H1 (cell line): ENCODE results near the gene EML4. TPM values are rescaled to one million over a fixed set of nuclear protein-coding genes. Genes with fewer than 3 reads are reported as not detected.

Experiments used
- CTCF ChIA-PET: fragments of 300-600 bp; sonication (Branson Sonifier 250); formaldehyde crosslinking; loops from one replicate; lab custom pipeline; 2021; ENCODE audit not compliant: partially characterized antibody; lab: Charles Lee
- POLR2A ChIA-PET: fragments of 300-600 bp; sonication (Branson Sonifier 250); formaldehyde crosslinking; loops from one replicate; lab custom pipeline; 2021; ENCODE audit warnings: inconsistent platforms; ENCODE audit not compliant: partially characterized antibody; lab: Charles Lee
- DNase-seq, 2 experiments: peaks; one replicate each; pipeline versions ENCODE4 v3.0.0 to v3.0.0-alpha.2; 2010 to 2022; ENCODE audit warnings: low spot score in 2 of 2, low read depth in 1 of 2, mixed read lengths in 1 of 2
- FAIRE-seq: peaks from 2 replicates; lab custom pipeline; 2011; peaks lifted over from hg19 to GRCh38; lab: Jason Lieb, UNC
- H2AFZ ChIP-seq: 2 replicates; pipeline ENCODE4 v1.8.1; 2012; ENCODE audit warnings: low read length, inconsistent platforms
- H2AK5ac ChIP-seq: 2 replicates; pipeline ENCODE4 v1.6.1; 2013; ENCODE audit warnings: low read depth, low read length
- H2BK120ac ChIP-seq: replicated peaks from 2 replicates; pipeline ENCODE3; 2013; ENCODE audit warnings: low read depth, low read length, inconsistent platforms
- H2BK12ac ChIP-seq: 2 replicates; pipeline ENCODE4 v1.6.1; 2013; ENCODE audit warnings: low read depth, low read length
- H2BK15ac ChIP-seq: 2 replicates; pipeline ENCODE4 v1.6.1; 2013; ENCODE audit warnings: low read length
- H2BK20ac ChIP-seq: 2 replicates; pipeline ENCODE4 v1.6.1; 2013; ENCODE audit warnings: low read length
- H2BK5ac ChIP-seq: 2 replicates; pipeline ENCODE4 v1.6.1; 2013; ENCODE audit warnings: low read depth, low read length
- H3K14ac ChIP-seq: 2 replicates; pipeline ENCODE4 v1.6.1; 2013; ENCODE audit warnings: inconsistent platforms; ENCODE audit not compliant: insufficient read length
- H3K18ac ChIP-seq: 2 replicates; pipeline ENCODE4 v1.6.1; 2013; ENCODE audit warnings: low read length; ENCODE audit errors: extremely low read depth
- H3K23ac ChIP-seq: 2 replicates; pipeline ENCODE4 v1.6.1; 2013; ENCODE audit warnings: inconsistent platforms; ENCODE audit not compliant: insufficient read length
- H3K23me2 ChIP-seq: 2 replicates; pipeline ENCODE4 v1.6.1; 2013; ENCODE audit warnings: low read depth, low read length
- H3K27ac ChIP-seq: 2 replicates; pipeline ENCODE4 v1.6.1; 2011; ENCODE audit warnings: low read depth, low read length, inconsistent platforms
- H3K27me3 ChIP-seq, 4 experiments: replicated peaks in 1 of 4; 1 replicate in 1 of 4; 2 replicates in 3 of 4; pipeline versions ENCODE4 v1.6.1 to v1.8.1; 2011 to 2013; ENCODE audit warnings: low read length in 3 of 4, mild to moderate bottlenecking in 3 of 4, inconsistent platforms in 2 of 4, mixed read lengths in 2 of 4, moderate library complexity in 1 of 4; ENCODE audit not compliant: control insufficient read depth in 3 of 4, insufficient read depth in 3 of 4; ENCODE audit errors: extremely low read depth in 1 of 4
- H3K36me3 ChIP-seq, 4 experiments: 2 replicates each; pipeline versions ENCODE4 v1.6.1 to v1.8.1; 2011 to 2013; ENCODE audit warnings: mild to moderate bottlenecking in 4 of 4, low read length in 3 of 4, moderate library complexity in 2 of 4, control low read depth in 1 of 4, inconsistent platforms in 1 of 4; ENCODE audit not compliant: insufficient read depth in 4 of 4, control insufficient read depth in 2 of 4
- H3K4ac ChIP-seq: replicated peaks from 2 replicates; pipeline ENCODE3; 2013; ENCODE audit warnings: low read length, low read depth, mixed read lengths, inconsistent platforms; ENCODE audit not compliant: insufficient read length
- H3K4me1 ChIP-seq, 4 experiments: replicated peaks in 1 of 4; 1 replicate in 1 of 4; 2 replicates in 3 of 4; pipeline versions ENCODE4 v1.6.1 to v1.8.1; 2011 to 2013; ENCODE audit warnings: low read length in 3 of 4, inconsistent platforms in 2 of 4, mixed read lengths in 1 of 4; ENCODE audit not compliant: insufficient read depth in 4 of 4, control insufficient read depth in 3 of 4
- H3K4me2 ChIP-seq, 2 experiments: 2 replicates each; pipeline versions ENCODE4 v1.6.1 to v1.8.1; 2011 to 2013; ENCODE audit warnings: low read depth in 2 of 2, low read length in 2 of 2, control low read depth in 1 of 2, inconsistent platforms in 1 of 2, mild to moderate bottlenecking in 1 of 2; ENCODE audit not compliant: insufficient read depth in 1 of 2
- H3K4me3 ChIP-seq, 4 experiments: fragments of 200-600, 300-600 bp in 1 of 4; sonication (generic), shearing (Covaris generic), sonication (Bioruptor Twin) in 1 of 4; 2 replicates each; pipeline versions ENCODE4 v1.5.1 to v1.8.1; 2011 to 2016; ENCODE audit warnings: low read length in 4 of 4, low read depth in 3 of 4, control low read depth in 2 of 4, inconsistent platforms in 2 of 4, mild to moderate bottlenecking in 2 of 4, mixed read lengths in 1 of 4, moderate library complexity in 1 of 4; ENCODE audit not compliant: insufficient read depth in 2 of 4; ENCODE audit errors: extremely low read depth in 1 of 4
- H3K56ac ChIP-seq: replicated peaks from 2 replicates; pipeline ENCODE3; 2013; ENCODE audit warnings: low read depth, mild to moderate bottlenecking, mixed read lengths, low read length, inconsistent platforms; ENCODE audit not compliant: insufficient read length
- H3K79me1 ChIP-seq: 2 replicates; pipeline ENCODE4 v1.6.1; 2013; ENCODE audit warnings: low read depth, low read length, control low read depth
- H3K79me2 ChIP-seq, 2 experiments: 2 replicates each; pipeline versions ENCODE4 v1.6.1 to v1.8.1; 2012 to 2013; ENCODE audit warnings: low read length in 2 of 2, mild to moderate bottlenecking in 2 of 2, inconsistent platforms in 1 of 2; ENCODE audit not compliant: insufficient read depth in 2 of 2, control insufficient read depth in 1 of 2
- H3K9ac ChIP-seq, 4 experiments: replicated peaks in 1 of 4; 1 replicate in 1 of 4; 2 replicates in 3 of 4; pipeline versions ENCODE4 v1.6.1 to v1.8.1; 2011 to 2013; ENCODE audit warnings: low read depth in 3 of 4, low read length in 3 of 4, control low read depth in 2 of 4, mild to moderate bottlenecking in 2 of 4, moderate library complexity in 2 of 4, inconsistent platforms in 1 of 4; ENCODE audit errors: extremely low read depth in 1 of 4
- H3K9me3 ChIP-seq, 2 experiments: 2 replicates each; pipeline versions ENCODE4 v1.6.1 to v1.8.1; 2012 to 2013; ENCODE audit warnings: mild to moderate bottlenecking in 2 of 2, moderate library complexity in 2 of 2, control low read depth in 1 of 2, inconsistent platforms in 1 of 2, low read depth in 1 of 2, low read length in 1 of 2, mixed read lengths in 1 of 2; ENCODE audit not compliant: insufficient read depth in 2 of 2
- H4K20me1 ChIP-seq, 2 experiments: replicated peaks in 1 of 2; 2 replicates each; pipeline versions ENCODE3 to v1.8.1; 2011 to 2013; ENCODE audit warnings: inconsistent platforms in 2 of 2, low read length in 2 of 2, mild to moderate bottlenecking in 1 of 2; ENCODE audit not compliant: insufficient read depth in 2 of 2, control insufficient read depth in 1 of 2
- H4K5ac ChIP-seq: 2 replicates; pipeline ENCODE4 v1.6.1; 2013; ENCODE audit warnings: low read length, low read depth, mixed read lengths, inconsistent platforms; ENCODE audit not compliant: insufficient read length
- H4K8ac ChIP-seq: 2 replicates; pipeline ENCODE4 v1.8.0; 2013; ENCODE audit warnings: mild to moderate bottlenecking, moderate library complexity, low read length, inconsistent platforms; ENCODE audit not compliant: insufficient read depth; ENCODE audit errors: extremely low read depth
- H4K91ac ChIP-seq: replicated peaks from 2 replicates; pipeline ENCODE3; 2013; ENCODE audit warnings: low read length, mixed read lengths, inconsistent platforms; ENCODE audit not compliant: insufficient read length
- BACH1 ChIP-seq: IDR thresholded peaks from 2 replicates; pipeline ENCODE4 v1.6.1; 2012; ENCODE audit warnings: low read length, improper control_type of control experiment
- CTCF ChIP-seq, 3 experiments: IDR thresholded peaks; 1 replicate in 2 of 3; 2 replicates in 1 of 3; pipeline versions ENCODE4 v1.5.1 to v1.6.1; 2011; ENCODE audit warnings: low read length in 3 of 3, mild to moderate bottlenecking in 3 of 3, inconsistent platforms in 2 of 3, low read depth in 1 of 3, moderate library complexity in 1 of 3; ENCODE audit not compliant: insufficient read depth in 1 of 3; ENCODE audit errors: control extremely low read depth in 1 of 3
- GABPA ChIP-seq: IDR thresholded peaks from 2 replicates; pipeline ENCODE4 v1.6.1; 2011; ENCODE audit warnings: mild to moderate bottlenecking, low read length, moderate library complexity, borderline replicate concordance; ENCODE audit not compliant: insufficient read depth
- HDAC2 ChIP-seq, 2 experiments: fragments of 300-600 bp in 1 of 2; sonication (generic) in 1 of 2; IDR thresholded peaks; 2 replicates each; pipeline ENCODE4 v1.6.1; 2011 to 2012; ENCODE audit warnings: low read depth in 2 of 2, low read length in 2 of 2, mild to moderate bottlenecking in 2 of 2, moderate library complexity in 2 of 2, borderline replicate concordance in 1 of 2, inconsistent platforms in 1 of 2
- KDM1A ChIP-seq: fragments of 200-600, 300-600 bp; sonication (generic); IDR thresholded peaks from 2 replicates; pipeline ENCODE4 v1.7.1; 2016; ENCODE audit warnings: mild to moderate bottlenecking, low read length, borderline replicate concordance
- RNF2 ChIP-seq: fragments of 200-900, 300-1000 bp; sonication (generic); IDR thresholded peaks from 2 replicates; pipeline ENCODE4 v1.7.1; 2016; ENCODE audit warnings: borderline replicate concordance, low read depth, mild to moderate bottlenecking, antibody characterized with exemption, low read length; ENCODE audit not compliant: poor library complexity, severe bottlenecking; ENCODE audit errors: missing control alignments
- RXRA ChIP-seq: IDR thresholded peaks from 2 replicates; pipeline ENCODE4 v1.6.1; 2011; ENCODE audit warnings: low read depth, mild to moderate bottlenecking, low read length, moderate library complexity; ENCODE audit not compliant: insufficient read depth
- WGBS, 2 experiments: shearing (Covaris generic) in 1 of 2; methylation state at CpG; one replicate each; pipeline versions ENCODE4 v1.1.6 to v1.1.7; 2013 to 2015; ENCODE audit warnings: low lambda C conversion rate in 2 of 2, mixed read lengths in 2 of 2, inconsistent platforms in 1 of 2, low coverage in 1 of 2, missing lambda C conversion rate in 1 of 2; ENCODE audit not compliant: insufficient replicate concordance in 2 of 2, insufficient coverage in 1 of 2, insufficient read length in 1 of 2; ENCODE audit errors: extremely low coverage in 1 of 2, missing lambda C conversion rate in 1 of 2; 5-methylcytosine and 5-hydroxymethylcytosine counted together
- polyA plus RNA-seq, 7 experiments: library from polyadenylated mRNA; depleted of rRNA in 3 of 7; stranded (reverse) in 5 of 7; unstranded in 2 of 7; fragments of >200 nt in 5 of 7; fragments of 200-250 nt in 2 of 7; gene quantifications; 1 replicate in 5 of 7; 2 replicates in 1 of 7; 4 replicates in 1 of 7; pipeline versions ENCODE4 v1.2.1 to v1.2.3, GENCODE V29; 2011 to 2013; ENCODE audit warnings: missing spikeins in 2 of 7, mixed read lengths in 2 of 7
- total RNA-seq: library from RNA; stranded (reverse); fragmentation: NEBNext Ultra II Directional; extraction: Animal tissue kit (Norgen Biotek cat#: 25700); gene quantifications from 2 replicates; pipeline ENCODE4 v1.2.1, GENCODE V29; 2021

Gene EML4
- total and polyA plus RNA-seq, 2 of the 8 experiments (the other 6 are each of a cell fraction or from before 2014, with no cell fraction given) = 50.1 to 104 TPM

- Histone ChIP-seq H3K23ac (no peak overlapping the region), H2BK20ac (no peak overlapping the region), H3K79me2 (peaks cover 6 to 81% of the 10 kb centered on the region in 2 experiments), H3K4me1 (peaks cover 0 to 4% (median 2%) of the 10 kb centered on the region in 4 experiments; a peak in 4 of 7 replicates), H4K8ac (no peak overlapping the region), H3K56ac (no peak overlapping the region), H2BK15ac (no peak overlapping the region), H3K79me1 (no peaks in the 10 kb centered on the region; the same call in 1 of the 2 replicates), H3K23me2 (no peaks in the 10 kb centered on the region), H3K4ac (no peak overlapping the region), H3K27ac (no peak overlapping the region), H3K27me3 (no peaks in the 10 kb centered on the region; a peak in 1 of 7 replicates), H2BK120ac (no peak overlapping the region), H3K14ac (no peak overlapping the region), H2BK5ac (no peak overlapping the region), H3K4me3 (peak overlapping the region in 1 of 4 experiments; percentile 93; a peak in 1 of 8 replicates), H2AFZ (no peak overlapping the region), H3K9ac (no peak overlapping the region), H4K20me1 (no peaks in the 10 kb centered on the region), H3K9me3 (no peaks in the 10 kb centered on the region), H4K5ac (no peak overlapping the region), H2AK5ac (no peak overlapping the region), H3K36me3 (no peaks in the 10 kb centered on the region), H4K91ac (no peak overlapping the region), H3K4me2 (peak overlapping the region in 1 of 2 experiments; percentile 97; a peak in 1 of 4 replicates), H3K18ac (no peak overlapping the region), H2BK12ac (no peak overlapping the region)
- DNase-seq (no peak), FAIRE-seq (no peak)
- ChIA-PET CTCF (interaction anchor here (0.8 to 3.5 kb wide), 4 partner anchors 31 to 80 kb away, joined by 3 to 19 read pairs (median 4); no protein-coding TSS in a partner anchor), POLR2A (interaction anchor here (0.7 to 2.8 kb wide), 5 partner anchors 10 to 76 kb away, joined by 3 to 10 read pairs (median 4); no protein-coding TSS in a partner anchor)
- 80% methylated on average over 1 of the region's 1 CpG; no CpG with 5 or more reads in 1 of the 2 experiments for WGBS, 2 experiments
- TF ChIP-seq KDM1A (no peak), GABPA (no peak), RNF2 (no peak), HDAC2 (IDR thresholded peaks at IDR 0.05; ENCODE audit: borderline replicate concordance in 1 of 2, low read depth in 2 of 2, low read length in 2 of 2) (no peak), RXRA (no peak), CTCF (IDR thresholded peaks at IDR 0.05; ENCODE audit: control extremely low read depth in 1 of 3, insufficient read depth in 1 of 3, low read depth in 1 of 3, low read length in 3 of 3) (no peak), BACH1 (no peak)
Observed at GRCh38 chr2:42172566-42172965, 3.4 kb downstream of the EML4 start.
